Esophagus mucosa (tissue), 1 donor: ENCODE measurements around the gene C17orf67. TPM values are rescaled to one million over a fixed set of nuclear protein-coding genes. Genes with fewer than 3 reads are reported as not detected.
"Not testable (repeated sequence)": the region's sequence is repeated elsewhere in the genome, so short reads cannot be mapped to it uniquely, and the experiment has no call there.

Experiments
- ATAC-seq: fragments of 200-7000 bp; cut with Tn5 transposase; one replicate; pipeline ENCODE4 v1.9.1; 2020
- total RNA-seq: library from RNA; stranded (reverse); gene quantifications from one replicate; pipeline ENCODE4 v1.2.4, GENCODE V29; 2023
- donor health status: DM: yes; HTN: yes; CAD: no.

Gene C17orf67
- total RNA-seq, 1 donor from 2014 or later = 0.52 TPM

- ATAC-seq = no peak
Observed at GRCh38 chr17:56770427-56770826, 63.3 kb downstream of the C17orf67 start.

DNA sequence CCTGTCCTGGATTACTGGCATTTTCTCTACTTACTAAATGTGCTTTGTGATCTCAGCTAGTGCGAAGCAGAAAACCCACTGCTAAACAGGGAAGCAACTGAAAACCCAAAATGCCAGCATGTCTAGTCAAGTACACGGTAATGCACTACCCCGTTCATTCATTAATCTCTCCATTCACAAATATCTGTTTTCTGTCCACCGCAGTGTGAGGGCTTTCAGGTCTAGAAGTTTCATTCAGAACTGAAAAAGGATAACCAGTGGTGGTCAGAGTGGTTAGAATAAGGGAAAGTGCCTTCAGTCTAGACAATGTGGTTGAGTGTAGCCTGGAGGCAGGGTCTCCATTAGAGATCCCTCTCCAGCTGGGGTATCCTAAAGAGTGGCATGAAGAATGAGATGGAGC lies 68.3 kb downstream of the C17orf67 start:
- no peak for ATAC-seq

DNA sequence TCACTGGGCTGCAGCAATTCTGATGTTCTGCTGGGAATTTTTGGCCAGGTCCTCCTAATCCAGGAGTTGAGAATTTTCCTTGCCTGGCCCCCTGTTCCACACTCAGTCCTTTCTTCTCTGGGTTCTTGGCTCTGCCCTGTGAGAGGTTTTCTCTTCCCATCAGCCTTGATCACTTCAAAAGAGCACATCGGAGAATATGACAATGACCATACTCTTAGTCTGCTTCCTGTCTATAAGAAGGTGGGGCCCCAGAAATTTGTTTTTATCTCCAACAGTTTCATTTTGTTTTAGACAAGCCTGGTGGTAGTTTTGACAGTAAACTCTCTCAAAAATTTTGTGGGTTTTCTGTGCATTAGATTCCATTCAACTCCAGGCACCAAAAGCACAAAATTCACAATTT lies 70.7 kb downstream of the C17orf67 start:
- no peak for ATAC-seq

- ATAC-seq = no peak
Observed at GRCh38 chr17:56762144-56762543, 71.6 kb downstream of the C17orf67 start.

DNA sequence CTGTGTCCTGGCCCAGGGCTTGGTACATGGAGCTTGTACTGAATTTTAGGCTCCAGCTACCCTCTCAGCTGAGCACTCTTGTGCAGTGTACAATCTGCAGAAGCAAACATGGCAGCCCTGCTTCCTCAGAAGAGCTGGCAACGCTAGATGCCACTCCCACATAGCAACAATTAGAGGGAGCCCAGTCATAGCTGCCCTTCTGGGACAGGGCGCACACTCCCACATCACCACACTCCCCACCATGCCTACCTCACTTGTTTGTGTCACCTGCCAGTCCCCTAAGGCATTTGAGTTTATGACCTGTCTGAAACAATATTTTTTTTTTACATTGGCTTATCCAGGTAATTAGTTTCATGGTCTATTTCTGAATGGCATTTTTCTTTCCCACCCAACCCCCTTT lies 72.3 kb downstream of the C17orf67 start:
- no peak for ATAC-seq

DNA sequence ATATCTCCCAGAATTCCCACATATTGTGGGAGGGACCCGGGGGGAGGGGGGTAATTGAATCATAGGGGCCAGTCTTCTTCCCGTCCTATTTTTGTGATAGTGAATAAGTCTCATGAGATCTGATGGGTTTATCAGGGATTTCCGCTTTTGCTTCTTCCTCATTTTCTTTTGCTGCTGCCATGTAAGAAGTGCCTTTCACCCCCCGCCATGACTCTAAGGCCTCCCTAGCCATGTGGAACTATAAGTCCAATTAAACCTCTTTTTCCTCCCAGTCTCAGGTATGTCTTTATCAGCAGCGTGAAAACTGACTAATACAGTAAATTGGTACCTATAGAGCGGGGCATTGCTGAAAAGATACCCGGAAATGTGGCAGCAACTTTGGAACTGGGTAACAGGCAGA lies 76.1 kb downstream of the C17orf67 start:
- not testable (repeated sequence) for ATAC-seq

DNA sequence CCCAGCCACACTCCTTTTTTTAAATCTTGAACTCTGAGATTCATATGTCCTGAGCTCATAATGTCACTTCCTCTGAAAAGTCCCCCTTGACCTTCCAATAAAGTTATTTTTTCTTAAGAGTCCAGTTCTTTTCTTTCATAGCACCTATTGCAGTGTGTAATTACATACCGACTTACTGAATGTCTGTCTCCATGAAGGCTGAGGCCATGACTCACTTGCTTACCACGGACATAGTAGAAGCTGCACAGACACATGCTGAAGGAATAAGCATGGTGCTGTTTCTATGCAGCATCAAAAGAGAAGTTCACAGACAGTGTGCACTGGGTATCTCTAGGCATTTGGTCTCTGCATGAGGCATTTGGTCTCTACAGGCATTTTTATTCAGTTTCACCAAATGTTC lies 77.2 kb downstream of the C17orf67 start:
- no peak for ATAC-seq

GRCh38 chr17:56755310-56755709 lies 78.4 kb downstream of the C17orf67 start:
- no peak for ATAC-seq

- ATAC-seq = no peak
Observed at GRCh38 chr17:56754523-56755208, 79.1 kb downstream of the C17orf67 start.

GRCh38 chr17:56752263-56752836 lies 81.4 kb downstream of the C17orf67 start:
- no peak for ATAC-seq

DNA sequence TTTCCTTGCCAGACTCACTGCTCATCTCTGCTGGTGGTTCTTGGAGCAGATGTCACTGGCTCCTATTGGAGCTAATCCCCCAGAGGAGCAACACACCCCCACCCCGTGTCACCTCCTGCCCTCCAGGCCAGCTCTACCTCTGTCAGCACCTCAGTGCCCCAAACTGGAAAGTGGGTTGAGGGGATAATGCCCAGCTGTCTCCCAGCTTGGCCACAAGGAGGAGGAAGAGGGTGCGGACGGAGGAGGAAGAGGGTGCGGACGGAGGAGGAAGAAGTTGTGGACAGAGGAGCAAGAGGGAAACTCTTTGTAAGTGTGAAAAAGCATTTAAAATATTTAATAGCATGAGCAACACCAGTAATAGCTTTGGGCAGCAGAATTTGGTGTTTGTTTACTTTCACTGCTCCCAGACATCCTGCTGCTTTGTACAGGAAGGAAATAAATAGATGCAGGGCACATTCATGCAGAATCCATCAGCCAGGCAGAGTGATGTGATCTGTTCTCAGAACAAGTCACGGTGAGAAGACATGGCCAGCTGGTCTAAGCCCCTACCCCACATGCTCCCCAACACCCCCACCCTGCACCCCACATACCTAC lies 82.5 kb downstream of the C17orf67 start:
- ATAC-seq = no peak

DNA sequence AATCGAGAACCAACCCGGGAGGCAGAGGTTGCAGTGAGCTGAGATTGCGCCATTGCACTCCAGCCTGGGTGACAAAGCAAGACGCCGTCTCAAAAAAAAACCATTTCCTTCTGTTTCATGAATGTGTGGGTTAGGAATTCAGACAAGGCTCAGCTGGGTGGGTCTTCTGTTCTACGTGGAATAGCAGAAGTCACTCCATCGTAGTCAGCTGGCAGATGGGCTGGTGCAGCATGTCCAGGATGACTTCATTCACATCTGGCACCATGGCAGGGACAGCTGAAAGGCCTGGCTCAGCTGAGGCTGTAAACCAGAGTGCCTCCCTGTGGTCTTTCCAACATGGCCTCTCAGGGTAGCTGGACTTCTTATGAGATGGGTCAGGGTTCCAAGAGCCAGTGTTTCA lies 89.0 kb downstream of the C17orf67 start:
- ATAC-seq = no peak

GRCh38 chr17:56742601-56743000 lies 91.1 kb downstream of the C17orf67 start:
- ATAC-seq = no peak

Other genes with a start within 250 kb of the C17orf67 start
- gene NOG, start 240.2 kb downstream of the C17orf67 start, total RNA-seq = not detected
- gene DGKE, start 231 bp upstream of the C17orf67 start, total RNA-seq = 3.1 TPM
- gene TRIM25, start 80.1 kb upstream of the C17orf67 start, total RNA-seq = 50.6 TPM
- gene COIL, start 127.1 kb upstream of the C17orf67 start, total RNA-seq = 9.8 TPM
- gene SCPEP1, start 144.2 kb upstream of the C17orf67 start, total RNA-seq = 68.1 TPM